ENCODE results near the gene RXRA. TPM values are rescaled to one million over a fixed set of nuclear protein-coding genes. Genes with fewer than 3 reads are reported as not detected.

The RXRA gene
- total RNA-seq, 1 experiment from 2014 or later, result 29.9 TPM

DNA sequence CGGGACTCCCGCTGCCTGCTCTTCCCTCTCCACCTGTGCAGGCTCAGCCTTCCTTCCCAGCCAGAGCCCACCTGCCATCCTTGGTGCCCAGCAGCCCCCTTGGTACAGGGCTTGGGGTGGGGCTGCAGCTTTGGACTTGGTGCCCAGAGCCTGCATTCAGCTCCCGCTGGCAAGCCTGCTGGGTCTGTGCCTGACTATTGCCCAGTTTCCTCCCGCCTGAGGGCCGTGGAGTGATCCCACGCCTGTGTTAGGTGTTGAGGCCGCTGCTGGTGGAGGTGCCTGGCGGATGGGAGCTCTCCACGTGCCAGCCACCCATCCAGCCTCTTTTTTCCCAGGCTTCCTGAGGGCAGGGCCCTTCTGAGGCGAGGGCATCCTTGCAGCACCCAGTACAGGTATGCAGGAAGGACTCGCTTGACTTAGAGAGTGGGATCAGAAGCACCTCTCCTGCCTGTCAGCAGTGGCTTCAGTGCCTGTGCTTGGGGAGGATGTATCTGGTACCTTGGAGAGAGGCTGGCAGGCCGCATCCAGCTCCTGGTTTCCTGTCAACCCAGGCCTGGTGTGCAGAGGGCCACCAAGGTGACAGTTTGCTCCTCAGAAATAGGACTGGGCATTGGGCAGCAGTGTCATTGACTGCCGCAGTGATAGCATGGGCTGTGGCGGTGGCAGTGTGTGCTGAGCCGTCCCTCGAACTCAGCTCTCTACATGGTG, 7.8 kb downstream of the RXRA start:
- H3K27me3 ChIP-seq (ENCODE audit: insufficient read depth, low read length), result no peaks in the 10 kb centered on the region
- no peaks in the 10 kb centered on the region for H3K4me1 ChIP-seq (ENCODE audit: insufficient read depth, low read length)
- H3K4me1 Mint-ChIP-seq, result peaks cover 22 to 31% of the 10 kb centered on the region in 2 experiments
- no peak overlapping the region for H4K5ac ChIP-seq (ENCODE audit: insufficient read length, low read depth, low read length)
- H3K9me3 ChIP-seq (ENCODE audit: control insufficient read depth, low read depth, low read length), result no peaks in the 10 kb centered on the region
- no peak overlapping the region for H3K23ac ChIP-seq (ENCODE audit: insufficient read length, low read depth, low read length)
- DNase-seq, result no peak
- H4K20me1 ChIP-seq (ENCODE audit: control insufficient read depth, insufficient read depth, insufficient read length), result no peaks in the 10 kb centered on the region
- H2AFZ ChIP-seq (ENCODE audit: low read length), result no peak overlapping the region
- H3K27ac ChIP-seq (ENCODE audit: insufficient read length, low read depth, low read length), result no peak overlapping the region
- no peak overlapping the region for H2BK20ac ChIP-seq (ENCODE audit: low read depth, low read length, poor library complexity, severe bottlenecking)
- no peak overlapping the region for H3K56ac ChIP-seq (ENCODE audit: insufficient read length, low read depth, low read length)
- TF ChIP-seq, protein P1, sequence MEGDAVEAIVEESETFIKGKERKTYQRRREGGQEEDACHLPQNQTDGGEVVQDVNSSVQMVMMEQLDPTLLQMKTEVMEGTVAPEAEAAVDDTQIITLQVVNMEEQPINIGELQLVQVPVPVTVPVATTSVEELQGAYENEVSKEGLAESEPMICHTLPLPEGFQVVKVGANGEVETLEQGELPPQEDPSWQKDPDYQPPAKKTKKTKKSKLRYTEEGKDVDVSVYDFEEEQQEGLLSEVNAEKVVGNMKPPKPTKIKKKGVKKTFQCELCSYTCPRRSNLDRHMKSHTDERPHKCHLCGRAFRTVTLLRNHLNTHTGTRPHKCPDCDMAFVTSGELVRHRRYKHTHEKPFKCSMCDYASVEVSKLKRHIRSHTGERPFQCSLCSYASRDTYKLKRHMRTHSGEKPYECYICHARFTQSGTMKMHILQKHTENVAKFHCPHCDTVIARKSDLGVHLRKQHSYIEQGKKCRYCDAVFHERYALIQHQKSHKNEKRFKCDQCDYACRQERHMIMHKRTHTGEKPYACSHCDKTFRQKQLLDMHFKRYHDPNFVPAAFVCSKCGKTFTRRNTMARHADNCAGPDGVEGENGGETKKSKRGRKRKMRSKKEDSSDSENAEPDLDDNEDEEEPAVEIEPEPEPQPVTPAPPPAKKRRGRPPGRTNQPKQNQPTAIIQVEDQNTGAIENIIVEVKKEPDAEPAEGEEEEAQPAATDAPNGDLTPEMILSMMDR (conservative IDR thresholded peaks at IDR 0.05), result no peak
- H2BK5ac ChIP-seq (ENCODE audit: insufficient read length, low read length), result no peak overlapping the region
- no peak overlapping the region for H3K18ac ChIP-seq (ENCODE audit: insufficient read length, low read depth, low read length)
- peaks cover 3% of the 10 kb centered on the region for H3K79me1 ChIP-seq (ENCODE audit: insufficient read depth, low read depth, low read length, poor library complexity, severe bottlenecking)
- H3K4me3 Mint-ChIP-seq, result no peak overlapping the region
- no peaks in the 10 kb centered on the region for H3K9me3 Mint-ChIP-seq
- no peak overlapping the region for H2BK120ac ChIP-seq (ENCODE audit: low read depth, low read length, poor library complexity, severe bottlenecking)
- no peaks in the 10 kb centered on the region for H3K27me3 Mint-ChIP-seq (ENCODE audit: low read depth)
- H2BK15ac ChIP-seq (ENCODE audit: low read depth, low read length), result no peak overlapping the region
- H2AK5ac ChIP-seq (ENCODE audit: insufficient read length, low read length), result no peak overlapping the region
- H4K91ac ChIP-seq (ENCODE audit: insufficient read length, low read depth, low read length), result no peak overlapping the region
- no peak overlapping the region for H3K14ac ChIP-seq (ENCODE audit: insufficient read depth, low read length)
- H3K23me2 ChIP-seq (ENCODE audit: insufficient read length, low read depth, low read length, poor library complexity, severe bottlenecking), result no peaks in the 10 kb centered on the region
- H3K27ac Mint-ChIP-seq, result no peak overlapping the region; a peak in 1 of 7 replicates
- H3T11ph ChIP-seq (ENCODE audit: low read length), result no peak overlapping the region
- no peak overlapping the region for H3K9ac ChIP-seq (ENCODE audit: extremely low read depth, insufficient read length, low read length)
- H4K8ac ChIP-seq (replicated peaks; ENCODE audit: insufficient read length, low read depth, low read length), result no peak overlapping the region
- no peak overlapping the region for H3K4ac ChIP-seq (ENCODE audit: low read depth, low read length)
- H3K36me3 Mint-ChIP-seq (ENCODE audit: insufficient read depth in 1 of 3, low read depth in 3 of 3), result no peaks in the 10 kb centered on the region
- WGBS (ENCODE audit: extremely low coverage, insufficient read length, low lambda C conversion rate), result no CpG with 5 or more reads among the region's 16 CpGs
- no peak overlapping the region for H2BK12ac ChIP-seq (ENCODE audit: insufficient read length, low read depth, low read length)
- H3K79me2 ChIP-seq (ENCODE audit: insufficient read depth, low read length), result peaks cover 4% of the 10 kb centered on the region; the same call in 1 of the 2 replicates
- no peak overlapping the region for H3K4me2 ChIP-seq (ENCODE audit: insufficient read depth, insufficient read length, low read length)
